GM18507 (cell line): Measurements from ENCODE around the gene ZNF609.

Experiments used
- DNase-seq: peaks from one replicate; pipeline ENCODE4 v3.0.0; 2011; ENCODE audit warnings: low read depth; ENCODE audit not compliant: insufficient read length; ENCODE audit errors: extremely low spot score
- FAIRE-seq: peaks from 2 replicates; lab custom pipeline; 2011; peaks lifted over from hg19 to GRCh38; lab: Jason Lieb, UNC

ZNF609 gene

DNA sequence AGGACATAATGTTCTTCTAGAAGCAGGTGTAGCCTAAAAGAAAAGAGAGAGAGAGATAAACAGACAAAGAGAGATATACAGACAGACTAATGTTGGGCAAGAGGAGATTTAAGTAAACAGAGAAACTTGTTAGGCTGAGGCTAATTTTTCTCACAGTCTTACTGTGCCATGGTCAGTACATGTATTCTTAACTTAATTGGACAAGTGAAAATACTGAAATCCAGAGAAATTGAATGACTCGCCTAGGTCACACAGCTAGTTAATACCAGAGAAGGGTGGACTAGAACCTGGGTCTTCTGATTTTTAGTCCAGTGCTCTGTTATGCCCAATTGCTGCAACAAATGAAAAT, 6.7 kb upstream of the ZNF609 start:
- no peak for DNase-seq
- FAIRE-seq: no peak

DNA sequence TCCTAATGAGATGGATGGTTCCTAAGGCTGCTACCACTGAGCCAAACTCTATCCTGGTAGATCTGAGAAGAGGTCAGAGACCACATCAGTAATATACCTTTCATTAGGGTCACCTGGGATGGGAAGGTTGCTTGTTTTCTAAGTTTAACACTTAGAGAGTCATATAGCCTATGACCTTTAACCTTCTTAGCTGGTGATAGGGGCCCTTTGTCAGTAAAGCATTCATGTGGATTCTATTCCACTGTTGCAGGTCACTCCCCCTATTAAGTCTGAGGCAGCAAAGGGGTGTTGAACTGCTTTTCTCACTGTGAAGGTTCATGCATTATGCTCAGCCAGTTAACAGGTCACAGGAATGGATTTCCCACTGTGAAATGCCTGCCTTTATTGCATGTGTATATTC, 6.1 kb upstream of the ZNF609 start:
- DNase-seq: no peak
- FAIRE-seq: no peak

DNA sequence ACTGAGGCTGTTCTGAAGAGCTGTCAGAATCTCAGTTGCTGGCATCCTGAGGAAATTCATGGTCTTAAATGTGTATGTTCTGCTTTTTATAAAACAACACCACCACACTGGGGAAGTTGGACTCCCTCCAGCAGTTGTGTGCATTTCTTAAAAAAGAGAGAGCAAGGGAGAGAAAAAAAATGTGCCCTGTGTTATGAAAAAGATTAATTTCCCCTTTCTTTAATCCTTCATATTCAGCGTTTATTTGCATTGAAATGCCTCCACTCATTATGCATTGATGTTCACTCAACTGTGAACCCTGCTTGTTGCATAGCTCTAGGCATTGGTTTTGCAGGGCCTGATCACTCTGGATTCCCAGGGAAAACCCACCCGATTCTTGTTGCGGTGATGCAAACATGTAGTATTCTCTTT, 4.4 kb upstream of the ZNF609 start:
- no peak for DNase-seq
- peak; percentile 5 for FAIRE-seq

DNA sequence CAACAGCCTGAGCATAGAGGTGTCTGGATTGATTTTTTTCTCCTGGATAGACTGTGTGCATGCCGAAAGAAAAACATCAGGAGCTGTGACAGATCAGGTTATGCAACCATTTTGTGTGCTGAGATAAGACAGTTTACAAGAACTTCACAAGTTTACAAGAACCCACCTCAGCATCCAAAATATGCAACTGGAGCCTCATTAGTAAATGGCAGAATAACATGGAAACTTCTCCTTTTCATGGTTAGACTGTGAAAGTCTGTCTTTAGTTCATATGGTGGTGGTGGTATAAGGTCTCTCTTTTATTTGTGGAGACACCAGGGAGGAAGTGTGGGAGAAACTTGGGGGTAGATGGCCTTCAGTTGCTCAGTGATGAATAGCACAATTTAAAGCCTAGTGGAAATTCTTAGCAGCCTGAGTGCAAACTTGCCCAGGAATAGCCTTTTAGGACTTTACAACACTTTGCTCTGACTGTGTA, 3.7 kb upstream of the ZNF609 start:
- FAIRE-seq: no peak
- DNase-seq: no peak

- DNase-seq (no peak), FAIRE-seq (no peak)
Measured at GRCh38 chr15:64459066-64459781, 1.2 kb upstream of the ZNF609 start.

GRCh38 chr15:64460724-64461720, 644 bp downstream of the ZNF609 start:
- DNase-seq (peak; percentile 26), FAIRE-seq (peak; percentile 89)

DNA sequence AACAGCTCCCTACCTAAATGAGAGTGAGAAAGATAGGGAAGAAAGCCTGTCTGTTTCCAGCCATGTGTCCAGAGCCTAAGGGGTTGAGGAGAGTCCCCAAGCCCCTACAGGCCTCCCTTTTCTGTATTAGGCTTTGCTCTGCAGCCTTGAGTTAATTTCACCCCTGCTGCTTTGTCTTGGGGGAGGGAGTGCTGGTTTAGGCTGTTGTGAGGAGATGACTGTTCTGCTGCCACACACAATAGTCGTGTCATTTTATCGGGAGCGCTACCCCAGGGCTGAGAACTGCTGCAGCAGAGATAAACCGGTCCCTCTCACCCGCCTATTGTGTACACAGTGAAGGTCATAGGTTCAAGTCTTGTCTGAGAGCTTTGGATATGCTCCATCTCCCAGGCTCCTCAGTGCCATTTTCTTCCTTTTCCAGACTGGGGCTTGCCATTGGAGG, 1.4 kb downstream of the ZNF609 start:
- no peak for FAIRE-seq
- DNase-seq: no peak

GRCh38 chr15:64462492-64462891, 2.1 kb downstream of the ZNF609 start:
- FAIRE-seq (no peak), DNase-seq (no peak)

- peak; percentile 5 for FAIRE-seq
- DNase-seq: no peak
Measured at GRCh38 chr15:64464276-64465005, 4.1 kb downstream of the ZNF609 start.

DNA sequence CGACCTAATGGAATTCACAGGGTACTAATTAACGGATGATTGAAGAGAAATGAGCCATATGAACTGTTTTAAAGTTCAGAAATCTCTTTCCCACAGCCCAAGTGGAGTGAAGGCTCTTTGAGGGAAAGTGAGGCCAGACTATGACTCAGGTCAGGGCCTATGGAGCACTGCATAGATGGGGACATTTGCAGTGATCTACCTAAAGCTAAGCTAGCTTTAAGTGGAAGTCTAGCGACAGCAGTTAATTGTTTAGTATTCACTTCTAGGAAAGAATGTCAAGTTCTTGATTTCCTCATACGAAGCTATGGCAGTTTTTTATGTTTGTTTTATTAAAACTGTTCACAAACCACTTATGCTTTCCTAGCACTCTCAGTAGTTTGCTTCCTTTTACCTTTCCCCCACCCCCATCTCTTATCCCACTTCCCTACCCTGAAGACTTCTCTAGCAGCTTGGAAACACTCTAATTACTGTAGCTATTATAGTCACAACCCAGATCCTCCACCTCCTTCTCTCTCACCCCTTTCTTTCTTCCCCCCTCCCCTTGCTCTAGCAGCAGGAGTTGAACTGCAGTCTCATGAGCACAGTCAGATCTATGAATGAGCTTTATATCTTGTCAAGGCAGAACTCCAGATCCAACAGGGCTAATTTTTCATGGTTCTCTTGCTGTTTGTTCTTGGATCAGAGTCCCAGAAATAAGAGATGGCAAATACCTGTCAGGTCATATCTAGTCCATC, 6.2 kb downstream of the ZNF609 start:
- DNase-seq: no peak

GRCh38 chr15:64472161-64472560, 11.8 kb downstream of the ZNF609 start:
- FAIRE-seq (no peak), DNase-seq (no peak)

More for the DNA sequence above, 6.2 kb downstream of the ZNF609 start:
- FAIRE-seq: no peak

DNA sequence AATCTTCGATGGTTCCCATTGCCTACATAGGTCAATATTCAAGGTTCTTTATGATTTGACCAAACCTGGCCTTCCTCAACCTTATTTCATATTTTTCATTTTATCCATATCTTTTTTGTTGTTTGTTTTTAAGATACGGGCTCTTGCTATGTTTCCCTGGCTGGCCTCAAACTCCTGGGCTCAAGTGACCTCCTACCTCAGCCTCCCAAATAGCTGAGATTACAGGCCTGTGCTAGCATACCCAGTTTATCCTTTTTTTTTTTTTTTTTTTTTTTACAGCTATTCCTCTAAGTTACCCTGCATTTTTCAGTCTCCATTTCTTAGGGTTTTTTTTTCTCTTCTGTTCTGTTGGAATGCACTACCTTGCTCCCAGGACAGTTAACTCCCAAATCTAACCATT, 14.5 kb downstream of the ZNF609 start:
- no peak for DNase-seq
- no peak for FAIRE-seq

GRCh38 chr15:64476550-64476949, 16.2 kb downstream of the ZNF609 start:
- FAIRE-seq: no peak
- DNase-seq: no peak

GRCh38 chr15:64478863-64479262, 18.5 kb downstream of the ZNF609 start:
- DNase-seq (no peak), FAIRE-seq (no peak)

- no peak for DNase-seq
- no peak for FAIRE-seq
Measured at GRCh38 chr15:64480891-64481290, 20.5 kb downstream of the ZNF609 start.

- DNase-seq (no peak), FAIRE-seq (peak; percentile 58)
Measured at GRCh38 chr15:64483749-64484148, 23.4 kb downstream of the ZNF609 start.

- DNase-seq (no peak), FAIRE-seq (no peak)
Measured at GRCh38 chr15:64485796-64486195, 25.4 kb downstream of the ZNF609 start.

DNA sequence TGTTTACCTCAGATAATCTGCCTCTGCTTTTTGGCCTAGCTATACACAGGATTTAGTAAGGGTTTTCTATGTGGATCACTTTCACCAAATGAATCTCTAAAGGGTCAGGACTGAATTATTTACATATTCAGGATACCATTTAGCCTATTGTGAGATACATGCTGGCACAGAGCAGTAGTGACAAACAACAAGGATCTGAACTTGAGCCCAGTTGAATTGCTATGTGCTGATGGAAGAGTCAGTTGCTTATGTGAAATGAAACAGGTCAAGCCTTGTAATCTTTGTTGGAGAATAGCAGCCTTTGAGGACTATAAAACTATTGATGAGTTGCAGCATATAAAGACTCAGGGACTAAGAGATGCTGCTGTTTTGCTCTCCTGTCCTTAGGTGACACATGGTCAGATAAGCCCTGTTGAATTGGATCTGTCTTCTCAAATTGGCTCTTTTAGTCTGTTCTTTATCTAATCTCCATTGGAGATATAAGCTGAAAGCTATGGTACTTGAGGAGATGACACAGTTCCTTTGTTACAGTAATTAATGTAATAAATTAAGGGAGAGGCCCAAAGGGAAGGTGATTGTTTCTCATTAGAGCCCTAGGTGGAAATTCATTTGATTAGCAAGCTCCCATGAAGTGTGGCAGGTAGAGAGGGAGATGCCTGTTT, 30.4 kb downstream of the ZNF609 start:
- DNase-seq (no peak), FAIRE-seq (no peak)

DNA sequence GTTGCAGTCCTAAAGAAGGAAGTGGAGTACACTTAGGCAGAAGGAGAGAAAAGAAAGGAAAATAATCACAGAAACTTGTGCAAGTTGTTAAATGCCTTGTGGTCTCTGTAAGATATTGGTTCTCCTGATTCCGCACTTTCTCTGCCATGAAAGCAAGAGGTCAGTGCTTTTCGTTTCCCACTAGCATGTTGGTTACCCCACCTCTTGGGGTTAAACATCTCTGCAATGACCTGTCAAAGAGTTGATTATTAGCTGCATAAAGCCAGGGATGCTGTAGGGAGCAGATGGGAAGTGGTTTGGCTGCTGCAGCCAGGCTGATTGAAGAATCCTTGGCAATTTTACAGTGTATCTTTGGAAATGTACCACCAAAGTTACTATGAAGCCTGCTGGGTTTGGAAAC, 33.3 kb downstream of the ZNF609 start:
- no peak for FAIRE-seq

More for the DNA sequence above, 33.3 kb downstream of the ZNF609 start:
- no peak for DNase-seq
